NB4 (cell line): Measurements from ENCODE around the gene KIAA1217.

Experiments used
- DNase-seq: peaks from one replicate; pipeline ENCODE4 v3.0.0; 2010; ENCODE audit warnings: low read depth
- H3K4me3 ChIP-seq: one replicate; pipeline ENCODE4 v1.5.1; 2011; ENCODE audit warnings: mild to moderate bottlenecking, low read depth, low read length, moderate library complexity
- CTCF ChIP-seq: IDR thresholded peaks from one replicate; pipeline ENCODE4 v1.5.1; 2012; ENCODE audit warnings: low read depth, low read length
- MAX ChIP-seq: IDR thresholded peaks from 2 replicates; pipeline ENCODE4 v1.6.1; 2011; ENCODE audit warnings: low read depth, low read length
- MYC ChIP-seq: IDR thresholded peaks from 2 replicates; pipeline ENCODE4 v1.6.1; 2011; ENCODE audit warnings: low read depth, low read length
- POLR2A ChIP-seq: IDR thresholded peaks from 2 replicates; pipeline ENCODE4 v1.6.1; 2011; ENCODE audit warnings: mild to moderate bottlenecking; ENCODE audit not compliant: insufficient read length; ENCODE audit errors: extremely low read depth

The KIAA1217 gene

GRCh38 chr10:24277771-24278170 is 68.8 kb downstream of the KIAA1217 start:
- H3K4me3 ChIP-seq = no peak overlapping the region
- no peak for DNase-seq
- TF ChIP-seq POLR2A = no peak
- TF ChIP-seq MAX = no peak
- TF ChIP-seq MYC = no peak
- TF ChIP-seq CTCF = no peak

- TF ChIP-seq MYC (no peak), CTCF (no peak), POLR2A (no peak), MAX (no peak)
- DNase-seq = no peak
- H3K4me3 ChIP-seq = no peak overlapping the region
Measured at GRCh38 chr10:24278176-24278889, 69.4 kb downstream of the KIAA1217 start.

GRCh38 chr10:24279166-24279565 is 70.2 kb downstream of the KIAA1217 start:
- TF ChIP-seq MYC (no peak), MAX (no peak), POLR2A (no peak)
- no peak for DNase-seq
- no peak overlapping the region for H3K4me3 ChIP-seq

GRCh38 chr10:24287559-24288195 is 78.7 kb downstream of the KIAA1217 start:
- DNase-seq = no peak
- TF ChIP-seq CTCF = no peak
- no peak for TF ChIP-seq MYC
- TF ChIP-seq MAX = no peak
- TF ChIP-seq POLR2A = no peak
- H3K4me3 ChIP-seq = no peak overlapping the region

- H3K4me3 ChIP-seq = no peak overlapping the region
- DNase-seq = no peak
- TF ChIP-seq POLR2A = no peak
- TF ChIP-seq CTCF = no peak
- no peak for TF ChIP-seq MYC
- TF ChIP-seq MAX = no peak
Measured at GRCh38 chr10:24288581-24288980, 79.6 kb downstream of the KIAA1217 start.

GRCh38 chr10:24289235-24289634 is 80.3 kb downstream of the KIAA1217 start:
- no peak for DNase-seq
- H3K4me3 ChIP-seq = no peak overlapping the region
- TF ChIP-seq MYC (no peak), POLR2A (no peak), MAX (no peak), CTCF (no peak)
